Mononuclear cell (primary cell): ENCODE results near the gene RPL12. TPM values are rescaled to one million over a fixed set of nuclear protein-coding genes. Genes with fewer than 3 reads are reported as not detected.
"Not testable (repeated sequence)": the region's sequence is repeated elsewhere in the genome, so short reads cannot be mapped to it uniquely, and the experiment has no call there.

Source experiments
- H3K27me3 ChIP-seq: 2 replicates; pipeline ENCODE4 v1.6.0; 2011; ENCODE audit warnings: low read length, control low read depth; ENCODE audit not compliant: insufficient read depth
- H3K4me1 ChIP-seq: 2 replicates; pipeline ENCODE4 v1.5.1; 2011; ENCODE audit warnings: mild to moderate bottlenecking, low read length, control low read depth; ENCODE audit not compliant: insufficient read depth
- H3K4me3 ChIP-seq: 2 replicates; pipeline ENCODE4 v1.5.1; 2011; ENCODE audit warnings: mild to moderate bottlenecking, low read length, moderate library complexity
- H3K9me3 ChIP-seq: 2 replicates; pipeline ENCODE4 v1.5.1; 2011; ENCODE audit warnings: low read depth, mild to moderate bottlenecking, control low read depth, low read length
- total RNA-seq: library from RNA; depleted of rRNA; stranded (reverse); fragments of >200 nt; gene quantifications from one replicate; pipeline ENCODE4 v1.2.3, GENCODE V29; 2012

RPL12 gene
- total RNA-seq, 1 donor, result 2,145 TPM

GRCh38 chr9:127485995-127486394 is 34.8 kb upstream of the RPL12 start:
- Histone ChIP-seq H3K9me3 (no peaks in the 10 kb centered on the region), H3K4me1 (no peaks in the 10 kb centered on the region), H3K4me3 (no peak overlapping the region), H3K27me3 (no peaks in the 10 kb centered on the region)

GRCh38 chr9:127482662-127483061 is 31.5 kb upstream of the RPL12 start:
- no peaks in the 10 kb centered on the region for H3K4me1 ChIP-seq
- H3K9me3 ChIP-seq, result no peaks in the 10 kb centered on the region
- H3K4me3 ChIP-seq, result no peak overlapping the region
- H3K27me3 ChIP-seq, result no peaks in the 10 kb centered on the region

GRCh38 chr9:127479507-127480081 is 28.4 kb upstream of the RPL12 start:
- Histone ChIP-seq H3K9me3 (no peaks in the 10 kb centered on the region), H3K27me3 (no peaks in the 10 kb centered on the region), H3K4me1 (no peaks in the 10 kb centered on the region), H3K4me3 (no peak overlapping the region)

GRCh38 chr9:127474592-127474991 is 23.4 kb upstream of the RPL12 start:
- no peak overlapping the region for H3K4me3 ChIP-seq
- H3K27me3 ChIP-seq, result no peaks in the 10 kb centered on the region
- no peaks in the 10 kb centered on the region for H3K4me1 ChIP-seq
- no peaks in the 10 kb centered on the region for H3K9me3 ChIP-seq

GRCh38 chr9:127473932-127474331 is 22.7 kb upstream of the RPL12 start:
- Histone ChIP-seq H3K4me3 (no peak overlapping the region), H3K27me3 (no peaks in the 10 kb centered on the region)

GRCh38 chr9:127473501-127473900 is 22.3 kb upstream of the RPL12 start:
- Histone ChIP-seq H3K27me3 (no peaks in the 10 kb centered on the region), H3K4me1 (no peaks in the 10 kb centered on the region), H3K9me3 (no peaks in the 10 kb centered on the region), H3K4me3 (no peak overlapping the region)

More at GRCh38 chr9:127473932-127474331, 22.7 kb upstream of the RPL12 start:
- no peaks in the 10 kb centered on the region for H3K4me1 ChIP-seq
- no peaks in the 10 kb centered on the region for H3K9me3 ChIP-seq

- Histone ChIP-seq H3K9me3 (no peaks in the 10 kb centered on the region), H3K4me3 (no peak overlapping the region), H3K4me1 (no peaks in the 10 kb centered on the region), H3K27me3 (no peaks in the 10 kb centered on the region)
These were observed 19.5 kb upstream of the RPL12 start for GRCh38 chr9:127470662-127471061.

- Histone ChIP-seq H3K4me3 (no peak overlapping the region), H3K27me3 (no peaks in the 10 kb centered on the region), H3K9me3 (no peaks in the 10 kb centered on the region), H3K4me1 (no peaks in the 10 kb centered on the region)
These were observed 16.4 kb upstream of the RPL12 start for GRCh38 chr9:127467621-127468020.

GRCh38 chr9:127466407-127466917 is 15.3 kb upstream of the RPL12 start:
- not testable (repeated sequence) for H3K4me3 ChIP-seq, H3K4me1 ChIP-seq, H3K9me3 ChIP-seq, H3K27me3 ChIP-seq

GRCh38 chr9:127463911-127464310 is 12.7 kb upstream of the RPL12 start:
- H3K4me1 ChIP-seq, result no peaks in the 10 kb centered on the region
- no peaks in the 10 kb centered on the region for H3K27me3 ChIP-seq
- no peaks in the 10 kb centered on the region for H3K9me3 ChIP-seq
- H3K4me3 ChIP-seq, result no peak overlapping the region

GRCh38 chr9:127463382-127463781 is 12.2 kb upstream of the RPL12 start:
- H3K4me1 ChIP-seq, result no peaks in the 10 kb centered on the region
- no peaks in the 10 kb centered on the region for H3K9me3 ChIP-seq
- no peak overlapping the region for H3K4me3 ChIP-seq
- H3K27me3 ChIP-seq, result no peaks in the 10 kb centered on the region

GRCh38 chr9:127458921-127459320 is 7.7 kb upstream of the RPL12 start:
- Histone ChIP-seq H3K9me3 (no peaks in the 10 kb centered on the region), H3K4me1 (peaks cover 21% of the 10 kb centered on the region), H3K27me3 (no peaks in the 10 kb centered on the region), H3K4me3 (no peak overlapping the region)

- H3K4me1 ChIP-seq, result peaks cover 26% of the 10 kb centered on the region
- H3K9me3 ChIP-seq, result no peaks in the 10 kb centered on the region
- no peaks in the 10 kb centered on the region for H3K27me3 ChIP-seq
- no peak overlapping the region for H3K4me3 ChIP-seq
These were observed 6.1 kb upstream of the RPL12 start for GRCh38 chr9:127457191-127457878.

GRCh38 chr9:127455324-127455992 is 4.3 kb upstream of the RPL12 start:
- H3K9me3 ChIP-seq, result no peaks in the 10 kb centered on the region
- H3K27me3 ChIP-seq, result no peaks in the 10 kb centered on the region
- H3K4me3 ChIP-seq, result no peak overlapping the region
- H3K4me1 ChIP-seq, result peaks cover 32% of the 10 kb centered on the region

- Histone ChIP-seq H3K4me3 (no peak overlapping the region), H3K27me3 (no peaks in the 10 kb centered on the region), H3K4me1 (peaks cover 58% of the 10 kb centered on the region)
These were observed 1.5 kb upstream of the RPL12 start for GRCh38 chr9:127452691-127453090.

More at GRCh38 chr9:127452691-127453090, 1.5 kb upstream of the RPL12 start:
- H3K9me3 ChIP-seq, result no peaks in the 10 kb centered on the region
